OCI-LY1 (cell line): ENCODE results near the gene BRD4.

ENCODE experiments used
- H2AFZ ChIP-seq: fragments of 200-600 bp; sonication (generic), shearing (Covaris generic); 2 replicates; pipeline ENCODE4 v1.6.0; 2014; ENCODE audit warnings: antibody characterized with exemption, mild to moderate bottlenecking, low read length
- H3F3A ChIP-seq: fragments of 200-600 bp; sonication (generic), shearing (Covaris generic); 2 replicates; pipeline ENCODE4 v1.6.0; 2014; ENCODE audit warnings: mild to moderate bottlenecking, antibody characterized with exemption, low read length, moderate library complexity; ENCODE audit not compliant: insufficient read depth
- H3K27ac ChIP-seq: fragments of 200-600 bp; sonication (generic); 2 replicates; pipeline ENCODE4 v1.5.1; 2014; ENCODE audit warnings: low read length, mixed run types, mild to moderate bottlenecking, low read depth; ENCODE audit not compliant: poor library complexity, severe bottlenecking
- H3K27me3 ChIP-seq: fragments of 200-600 bp; sonication (generic); 2 replicates; pipeline ENCODE4 v1.6.0; 2014; ENCODE audit warnings: antibody characterized with exemption, mild to moderate bottlenecking, low read length, moderate library complexity; ENCODE audit not compliant: insufficient read depth
- H3K36me3 ChIP-seq: fragments of 200-600 bp; sonication (generic); 2 replicates; pipeline ENCODE4 v1.6.1; 2014; ENCODE audit warnings: mild to moderate bottlenecking, antibody characterized with exemption, low read length, moderate library complexity, mixed read lengths; ENCODE audit not compliant: insufficient read depth
- H3K4me1 ChIP-seq: fragments of 200-600 bp; sonication (generic); 2 replicates; pipeline ENCODE4 v1.5.1; 2014; ENCODE audit warnings: mild to moderate bottlenecking, low read length, moderate library complexity; ENCODE audit not compliant: insufficient read depth, severe bottlenecking
- H3K4me2 ChIP-seq: fragments of 200-600 bp; sonication (generic), shearing (Covaris generic); 2 replicates; pipeline ENCODE4 v1.6.1; 2014; ENCODE audit warnings: low read length
- H3K4me3 ChIP-seq: fragments of 200-600 bp; sonication (generic); 2 replicates; pipeline ENCODE4 v1.5.1; 2014; ENCODE audit warnings: low read length, low read depth, mild to moderate bottlenecking, mixed read lengths; ENCODE audit not compliant: poor library complexity, severe bottlenecking
- H3K79me2 ChIP-seq: fragments of 200-600 bp; shearing (Covaris generic); 2 replicates; pipeline ENCODE4 v1.6.1; 2016; ENCODE audit warnings: mixed run types, low read length, mixed read lengths; ENCODE audit not compliant: insufficient read depth
- H3K9ac ChIP-seq: fragments of 200-600 bp; sonication (generic), shearing (Covaris generic); 2 replicates; pipeline ENCODE4 v1.6.1; 2014; ENCODE audit warnings: mild to moderate bottlenecking, low read length, mixed read lengths
- H3K9me2 ChIP-seq: fragments of 200-600 bp; sonication (generic), shearing (Covaris generic); 2 replicates; pipeline ENCODE4 v1.6.1; 2014; ENCODE audit warnings: low read depth, mild to moderate bottlenecking, low read length, mixed read lengths
- H3K9me3 ChIP-seq: fragments of 200-600 bp; shearing (Covaris generic); 2 replicates; pipeline ENCODE4 v1.6.1; 2014; ENCODE audit warnings: low read length, mixed read lengths
- H4K20me1 ChIP-seq: fragments of 200-600 bp; sonication (generic), shearing (Covaris generic); 2 replicates; pipeline ENCODE4 v1.6.0; 2016; ENCODE audit warnings: mild to moderate bottlenecking, low read length; ENCODE audit not compliant: insufficient read depth
- CTCF ChIP-seq: fragments of 200-600 bp; sonication (generic), shearing (Covaris generic); IDR thresholded peaks from 2 replicates; pipeline ENCODE4 v1.5.1; 2017; ENCODE audit warnings: mild to moderate bottlenecking, antibody characterized with exemption, low read length, moderate library complexity, mixed read lengths
- EZH2 ChIP-seq: fragments of 200-600 bp; sonication (generic), shearing (Covaris generic); IDR thresholded peaks from 2 replicates; pipeline ENCODE4 v1.8.0; 2017; ENCODE audit warnings: borderline replicate concordance, mixed run types, mild to moderate bottlenecking, antibody characterized with exemption, low read length, moderate library complexity, mixed read lengths

BRD4 gene

GRCh38 chr19:15200553-15201364 is 131.6 kb downstream of the BRD4 start, which contains the start of gene NOTCH3:
Gene NOTCH3 (minus strand): TSS chr19:15200995. CDS start chr19:15200905, 90 bp downstream.
- H3K9me2 ChIP-seq: no peaks in the 10 kb centered on the region
- no peak within 1 kb of the TSS for H3K9ac ChIP-seq
- TF ChIP-seq CTCF: no peak
- TF ChIP-seq EZH2: no peak
- no peaks in the 10 kb centered on the region for H3F3A ChIP-seq
- H3K79me2 ChIP-seq: no peaks in the 10 kb centered on the region
- H3K27me3 ChIP-seq: no peaks in the 10 kb centered on the region
- H3K4me1 ChIP-seq: no peaks in the 10 kb centered on the region
- H2AFZ ChIP-seq: no peak within 1 kb of the TSS
- no peaks in the 10 kb centered on the region for H3K9me3 ChIP-seq
- no peak within 1 kb of the TSS for H3K4me2 ChIP-seq
- no peaks in the 10 kb centered on the region for H3K36me3 ChIP-seq
- H3K27ac ChIP-seq: no peak within 1 kb of the TSS
- H4K20me1 ChIP-seq: no peaks in the 10 kb centered on the region
- no peak within 1 kb of the TSS for H3K4me3 ChIP-seq

GRCh38 chr19:15199661-15200552 is 132.4 kb downstream of the BRD4 start:
- no peak overlapping the region for H3K4me3 ChIP-seq
- no peaks in the 10 kb centered on the region for H3K79me2 ChIP-seq
- H2AFZ ChIP-seq: no peak overlapping the region
- TF ChIP-seq CTCF (no peak), EZH2 (no peak)
- no peaks in the 10 kb centered on the region for H3K4me1 ChIP-seq
- no peaks in the 10 kb centered on the region for H4K20me1 ChIP-seq
- H3K4me2 ChIP-seq: no peak overlapping the region
- no peaks in the 10 kb centered on the region for H3K9me2 ChIP-seq
- H3K9ac ChIP-seq: no peak overlapping the region
- no peak overlapping the region for H3K27ac ChIP-seq
- H3K27me3 ChIP-seq: no peaks in the 10 kb centered on the region
- H3K36me3 ChIP-seq: no peaks in the 10 kb centered on the region
- H3F3A ChIP-seq: no peaks in the 10 kb centered on the region
- H3K9me3 ChIP-seq: no peaks in the 10 kb centered on the region

DNA sequence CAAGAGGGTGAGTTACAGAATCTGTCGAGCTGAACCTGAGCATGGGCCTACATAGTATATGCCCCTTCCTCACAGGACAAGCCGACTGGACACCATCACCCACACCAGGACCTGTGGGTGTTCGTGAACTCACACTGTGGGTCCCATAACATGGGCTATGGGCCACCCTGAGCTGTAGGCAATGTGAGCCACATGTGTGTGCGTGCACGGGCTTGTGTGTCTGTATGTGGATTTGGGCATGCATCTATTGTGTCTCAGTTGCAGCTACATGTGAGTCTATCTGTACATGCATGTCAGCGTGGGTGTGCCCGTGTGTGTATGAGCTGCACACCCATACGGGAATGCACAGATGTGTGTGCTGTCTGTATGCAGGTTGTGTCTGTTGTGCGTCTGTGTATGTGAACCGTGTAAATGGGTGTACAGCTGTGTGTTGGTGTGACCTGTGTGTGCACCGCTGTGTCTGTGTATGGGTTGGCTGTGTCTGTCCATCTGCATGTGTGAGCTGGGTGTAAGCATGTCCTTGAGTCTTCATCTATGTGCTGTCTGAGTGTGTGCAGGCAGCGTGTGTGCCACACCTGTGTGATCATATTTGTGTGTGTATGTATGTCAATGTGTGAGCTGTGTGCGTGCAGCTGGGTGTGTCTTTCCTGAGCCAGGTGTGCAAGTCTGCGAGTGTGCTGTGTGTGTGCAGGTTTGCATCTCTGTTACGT is 133.2 kb downstream of the BRD4 start:
- no peaks in the 10 kb centered on the region for H3K36me3 ChIP-seq
- H2AFZ ChIP-seq: no peak overlapping the region
- no peaks in the 10 kb centered on the region for H3F3A ChIP-seq
- no peak overlapping the region for H3K4me3 ChIP-seq
- H3K4me2 ChIP-seq: no peak overlapping the region
- TF ChIP-seq EZH2 (no peak), CTCF (no peak)
- H3K4me1 ChIP-seq: no peaks in the 10 kb centered on the region
- H3K9me2 ChIP-seq: no peaks in the 10 kb centered on the region
- no peak overlapping the region for H3K27ac ChIP-seq
- H4K20me1 ChIP-seq: no peaks in the 10 kb centered on the region
- no peaks in the 10 kb centered on the region for H3K79me2 ChIP-seq
- no peak overlapping the region for H3K9ac ChIP-seq
- no peaks in the 10 kb centered on the region for H3K27me3 ChIP-seq
- no peaks in the 10 kb centered on the region for H3K9me3 ChIP-seq
